ENCODE results near the gene DOCK8. TPM values are rescaled to one million over a fixed set of nuclear protein-coding genes. Genes with fewer than 3 reads are reported as not detected.

The DOCK8 gene
- total RNA-seq, 1 donor from 2014 or later = 8.9 TPM

DNA sequence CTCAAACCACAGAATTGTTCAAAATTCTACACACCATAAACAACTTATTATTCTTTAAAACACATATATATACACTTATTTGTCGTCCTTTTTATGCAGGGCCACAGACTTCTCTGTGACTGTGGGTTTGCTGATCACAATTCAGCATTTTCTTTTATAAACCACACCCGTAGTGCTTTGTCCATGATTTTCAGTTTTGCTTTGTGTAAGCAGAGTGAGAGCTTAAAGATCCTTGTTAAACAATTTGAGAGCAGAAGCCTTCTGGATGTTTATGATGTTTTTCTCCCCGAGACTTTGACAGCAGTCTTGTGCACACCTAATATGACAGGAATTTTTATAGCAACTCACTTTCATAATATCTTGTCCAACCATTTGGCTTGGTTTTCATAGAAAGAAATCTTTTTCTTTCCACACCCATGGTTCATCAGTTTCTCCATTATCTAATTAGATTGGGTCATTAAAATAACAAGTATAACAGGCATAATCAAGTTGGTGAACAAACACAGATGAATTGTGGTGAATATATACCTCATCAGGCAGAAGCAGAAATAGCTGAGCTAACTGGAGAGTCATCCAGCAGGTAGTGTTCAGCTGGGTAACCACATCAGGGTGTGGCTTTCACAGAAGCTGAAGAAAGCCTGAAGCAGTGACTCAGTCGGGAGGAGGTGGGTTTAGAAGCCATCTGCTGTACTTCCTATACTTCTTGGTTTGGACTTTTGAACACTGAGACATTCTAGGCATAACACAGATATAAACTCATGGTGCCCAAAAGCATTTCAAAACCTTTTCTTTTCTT is 232.8 kb downstream of the DOCK8 start:
- Histone ChIP-seq H3K27ac (no peak overlapping the region), H3K4me3 (no peak overlapping the region), H3K9me3 (no peaks in the 10 kb centered on the region), H3K27me3 (no peaks in the 10 kb centered on the region), H3K4me1 (no peaks in the 10 kb centered on the region), H3K36me3 (no peaks in the 10 kb centered on the region)
- no peak for DNase-seq (ENCODE audit: low spot score in 2 of 2)
- intact Hi-C loops (cut with DNase I) = no loop called here
- TF ChIP-seq, protein P1, sequence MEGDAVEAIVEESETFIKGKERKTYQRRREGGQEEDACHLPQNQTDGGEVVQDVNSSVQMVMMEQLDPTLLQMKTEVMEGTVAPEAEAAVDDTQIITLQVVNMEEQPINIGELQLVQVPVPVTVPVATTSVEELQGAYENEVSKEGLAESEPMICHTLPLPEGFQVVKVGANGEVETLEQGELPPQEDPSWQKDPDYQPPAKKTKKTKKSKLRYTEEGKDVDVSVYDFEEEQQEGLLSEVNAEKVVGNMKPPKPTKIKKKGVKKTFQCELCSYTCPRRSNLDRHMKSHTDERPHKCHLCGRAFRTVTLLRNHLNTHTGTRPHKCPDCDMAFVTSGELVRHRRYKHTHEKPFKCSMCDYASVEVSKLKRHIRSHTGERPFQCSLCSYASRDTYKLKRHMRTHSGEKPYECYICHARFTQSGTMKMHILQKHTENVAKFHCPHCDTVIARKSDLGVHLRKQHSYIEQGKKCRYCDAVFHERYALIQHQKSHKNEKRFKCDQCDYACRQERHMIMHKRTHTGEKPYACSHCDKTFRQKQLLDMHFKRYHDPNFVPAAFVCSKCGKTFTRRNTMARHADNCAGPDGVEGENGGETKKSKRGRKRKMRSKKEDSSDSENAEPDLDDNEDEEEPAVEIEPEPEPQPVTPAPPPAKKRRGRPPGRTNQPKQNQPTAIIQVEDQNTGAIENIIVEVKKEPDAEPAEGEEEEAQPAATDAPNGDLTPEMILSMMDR (IDR thresholded peaks at IDR 0.05) = no peak

DNA sequence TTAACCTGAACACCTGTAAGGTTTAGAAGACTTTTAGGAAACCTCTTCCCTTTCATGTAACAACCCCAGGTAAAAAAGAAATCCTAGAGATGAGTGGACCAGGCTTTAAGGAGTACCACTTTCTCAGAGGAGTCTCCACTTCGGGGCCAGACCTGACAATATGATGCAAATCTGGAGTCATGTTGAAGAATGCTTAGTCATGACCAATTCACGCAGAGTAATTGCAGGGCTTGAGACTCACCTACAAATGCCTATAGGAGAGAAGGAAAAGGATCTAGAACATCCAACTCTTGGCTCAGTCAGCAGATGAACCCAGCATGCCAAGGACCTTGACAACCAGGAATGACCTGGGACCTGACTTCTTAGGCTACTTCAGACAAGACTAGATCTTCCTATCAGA is 235.4 kb downstream of the DOCK8 start:
- Histone ChIP-seq H3K9me3 (no peaks in the 10 kb centered on the region), H3K4me3 (no peak overlapping the region), H3K36me3 (no peaks in the 10 kb centered on the region), H3K27me3 (no peaks in the 10 kb centered on the region), H3K27ac (no peak overlapping the region), H3K4me1 (no peaks in the 10 kb centered on the region)
- intact Hi-C loops (cut with DNase I) = no loop called here
- DNase-seq (ENCODE audit: low spot score in 2 of 2) = no peak
- TF ChIP-seq, protein P1 (IDR thresholded peaks at IDR 0.05) = no peak

DNA sequence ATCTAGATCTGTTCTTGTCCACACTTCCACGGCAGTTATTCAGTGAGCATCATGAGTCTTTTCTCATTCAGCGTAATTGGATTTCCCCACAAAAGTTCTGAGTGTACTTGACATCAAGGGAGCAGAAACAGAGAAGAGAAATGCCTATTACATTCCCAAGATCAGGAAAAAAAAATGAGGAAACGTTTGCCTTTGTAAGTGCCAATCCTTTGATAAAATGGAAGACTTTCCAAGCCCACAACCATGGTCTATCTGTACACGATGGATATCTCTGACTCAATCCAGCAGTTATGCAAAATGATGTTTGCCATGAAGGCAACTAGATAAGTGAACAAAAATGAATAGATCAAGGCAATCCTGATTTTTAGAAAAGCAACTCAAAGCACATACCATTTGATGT is 235.9 kb downstream of the DOCK8 start:
- Histone ChIP-seq H3K4me3 (no peak overlapping the region), H3K4me1 (no peaks in the 10 kb centered on the region), H3K27me3 (no peaks in the 10 kb centered on the region), H3K27ac (no peak overlapping the region), H3K9me3 (no peaks in the 10 kb centered on the region), H3K36me3 (no peaks in the 10 kb centered on the region)
- DNase-seq (ENCODE audit: low spot score in 2 of 2) = no peak
- intact Hi-C loops (cut with DNase I) = no loop called here
- TF ChIP-seq, protein P1 (IDR thresholded peaks at IDR 0.05) = no peak

DNA sequence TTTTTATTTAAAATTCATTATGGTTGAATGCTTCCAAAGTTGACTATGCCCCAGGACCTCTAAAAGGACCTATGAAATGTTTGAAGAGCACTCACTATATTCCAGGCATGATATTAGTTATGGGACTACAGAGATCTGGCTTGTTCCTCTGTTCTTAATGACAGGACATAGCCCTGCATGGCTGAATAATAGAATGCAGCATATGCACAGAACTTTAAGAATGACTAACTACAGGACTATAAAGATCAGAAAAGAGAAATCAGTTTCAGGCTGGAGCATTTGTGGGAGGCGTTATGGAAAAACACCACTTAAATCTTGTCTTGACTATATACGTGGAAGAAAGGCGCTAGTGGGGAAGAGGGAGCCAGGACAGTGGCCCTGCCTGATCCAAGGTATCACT is 239.2 kb downstream of the DOCK8 start:
- intact Hi-C loops (cut with DNase I) = no loop called here
- H3K36me3 ChIP-seq = no peaks in the 10 kb centered on the region
- no peaks in the 10 kb centered on the region for H3K27me3 ChIP-seq
- TF ChIP-seq, protein P1 (IDR thresholded peaks at IDR 0.05) = no peak
- no peak for DNase-seq (ENCODE audit: low spot score in 2 of 2)
- H3K9me3 ChIP-seq = no peaks in the 10 kb centered on the region
- H3K4me1 ChIP-seq = no peaks in the 10 kb centered on the region
- no peak overlapping the region for H3K27ac ChIP-seq
- H3K4me3 ChIP-seq = no peak overlapping the region

DNA sequence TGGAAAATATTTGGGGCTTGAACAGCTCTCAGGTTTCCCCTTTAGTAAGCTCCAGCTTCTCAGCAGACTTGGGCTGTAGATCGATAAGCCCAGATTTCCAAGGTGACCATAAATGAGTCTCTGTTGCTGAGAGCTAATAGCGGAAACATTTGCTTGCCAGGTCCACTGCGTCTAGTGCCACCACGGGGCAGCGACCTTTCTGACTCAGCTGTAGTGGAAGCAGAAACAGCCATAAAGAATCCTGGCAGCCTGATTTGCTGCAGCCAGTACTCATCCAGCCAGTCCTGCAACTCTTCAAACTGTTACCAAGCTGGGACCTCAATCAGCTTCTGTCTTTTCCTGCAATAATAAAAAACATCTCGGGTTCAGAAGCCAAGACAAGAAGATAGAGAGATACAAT is 241.7 kb downstream of the DOCK8 start:
- Histone ChIP-seq H3K4me1 (no peaks in the 10 kb centered on the region), H3K36me3 (no peaks in the 10 kb centered on the region), H3K9me3 (no peaks in the 10 kb centered on the region), H3K27me3 (no peaks in the 10 kb centered on the region), H3K27ac (no peak overlapping the region), H3K4me3 (no peak overlapping the region)
- TF ChIP-seq, protein P1 (IDR thresholded peaks at IDR 0.05) = no peak
- intact Hi-C loops (cut with DNase I) = no loop called here
- DNase-seq (ENCODE audit: low spot score in 2 of 2) = no peak

All from ascending aorta (tissue), 2 donors.